ENCODE measurements around the gene KCTD20. TPM values are rescaled to one million over a fixed set of nuclear protein-coding genes. Genes with fewer than 3 reads are reported as not detected.
"Not testable (repeated sequence)": the region's sequence is repeated elsewhere in the genome, so short reads cannot be mapped to it uniquely, and the experiment has no call there.

Gene KCTD20
- total and polyA plus RNA-seq, 10 of the 15 experiments (the other 5 are each of a cell fraction or from before 2014, with no cell fraction given): 18.1 to 77.0 (median 50.5) TPM

- TF ChIP-seq EP300 (IDR thresholded peaks at IDR 0.05; ENCODE audit: borderline replicate concordance in 1 of 2, control insufficient read depth in 1 of 2, low read depth in 2 of 2, low read length in 2 of 2) (no peak), ZBTB33 (IDR thresholded peaks at IDR 0.05) (no peak), CREM (IDR thresholded peaks at IDR 0.05; ENCODE audit: low read depth) (no peak), EED (IDR thresholded peaks at IDR 0.05; ENCODE audit: low read depth) (no peak), BRCA1 (IDR thresholded peaks at IDR 0.05; ENCODE audit: low read depth, low read length) (no peak), TCF3 (IDR thresholded peaks at IDR 0.05; ENCODE audit: borderline replicate concordance, insufficient read depth, low read depth, low read length) (no peak), ZBTB11 (CRISPR knock-in tag; IDR thresholded peaks at IDR 0.05) (no peak)
These were observed 36.5 kb downstream of the KCTD20 start (continued) for GRCh38 chr6:36479256-36479655.

GRCh38 chr6:36483326-36483725 lies 40.5 kb downstream of the KCTD20 start:
- H3K79me2 ChIP-seq (ENCODE audit: control insufficient read depth, insufficient read depth, low read length); in situ Hi-C loops (cut with MboI); SMC1A ChIA-PET (ENCODE audit: uncharacterized antibody, unreplicated experiment); ATAC-seq; POLR2A ChIA-PET; H3K9me3 ChIP-seq (replicated peaks; ENCODE audit: control insufficient read depth, insufficient read depth, low read length); H4K20me1 ChIP-seq (ENCODE audit: control insufficient read depth, insufficient read depth); H3K27ac ChIP-seq (ENCODE audit: control insufficient read depth, insufficient read depth); H3K4me3 ChIP-seq; intact Hi-C loops (cut with micrococcal nuclease; ENCODE audit: unreplicated experiment); H3K9ac ChIP-seq (ENCODE audit: control insufficient read depth, insufficient read depth, low read length); CTCF ChIA-PET; H3K27me3 ChIP-seq (replicated peaks in 1 of 2; ENCODE audit: control insufficient read depth in 2 of 2, insufficient read depth in 2 of 2, low read length in 1 of 2); H3K4me1 ChIP-seq (ENCODE audit: control insufficient read depth, insufficient read depth, low read length); DNase-seq (ENCODE audit: low read depth, low spot score); BruUV-seq (replicated peaks); H2AFZ ChIP-seq (ENCODE audit: control insufficient read depth, low read depth, low read length); H3K4me2 ChIP-seq (ENCODE audit: control insufficient read depth, insufficient read depth); FAIRE-seq: not testable (repeated sequence)
- RAD21 ChIA-PET (ENCODE audit: unreplicated experiment): interaction anchor here (0.8 kb wide), 1 partner anchor 103 kb away, joined by 3 read pairs; no protein-coding TSS in a partner anchor
- H3K36me3 ChIP-seq (ENCODE audit: control insufficient read depth in 2 of 2, insufficient read depth in 2 of 2, low read length in 1 of 2): peaks cover 6 to 29% of the 10 kb centered on the region in 2 experiments
- WGBS (ENCODE audit: insufficient coverage, insufficient replicate concordance, low lambda C conversion rate, missing lambda C conversion rate): 99% methylated on average over 5 of the region's 5 CpGs
